B cell (primary cell): ENCODE data around the gene GDF11. TPM values are rescaled to one million over a fixed set of nuclear protein-coding genes. Genes with fewer than 3 reads are reported as not detected.

Source experiments
- ATAC-seq: fragments of 200-7000 bp; cut with Tn5 transposase; one replicate; pipeline ENCODE4 v1.10.0; 2021; ENCODE audit warnings: low read depth, mild to moderate bottlenecking, moderate number of reproducible peaks, moderate library complexity
- CTCF ChIA-PET: fragments of 350-600 bp; sonication (Branson Sonifier 250); formaldehyde crosslinking; loops from one replicate; lab custom pipeline; 2021; ENCODE audit warnings: antibody characterized with exemption, inconsistent platforms; lab: Charles Lee
- POLR2A ChIA-PET: fragments of 350-600 bp; sonication (Branson Sonifier 250); formaldehyde crosslinking; loops from one replicate; lab custom pipeline; 2021; ENCODE audit warnings: antibody characterized with exemption; lab: Charles Lee
- DNase-seq: peaks from one replicate; pipeline ENCODE4 v3.0.0; 2013
- H2AFZ ChIP-seq: 2 replicates; pipeline ENCODE4 v1.6.1; 2012; ENCODE audit warnings: mild to moderate bottlenecking, low read depth, low read length; ENCODE audit not compliant: insufficient read depth, poor library complexity, severe bottlenecking
- H3K27ac ChIP-seq, 2 donors: 1 replicate in 1 of 2; 2 replicates in 1 of 2; pipeline ENCODE4 v1.5.1; 2012 to 2013; ENCODE audit warnings: low read length in 2 of 2, mild to moderate bottlenecking in 2 of 2, moderate library complexity in 1 of 2
- H3K27me3 ChIP-seq, 4 experiments: fragments of 200-600 bp in 1 of 4; sonication (generic) in 1 of 4; replicated peaks in 1 of 4; 1 replicate in 2 of 4; 2 replicates in 2 of 4; pipeline versions ENCODE4 v1.6.1 to v1.7.0; 2013 to 2016; ENCODE audit warnings: low read length in 3 of 4, mild to moderate bottlenecking in 2 of 4, mixed read lengths in 1 of 4, moderate library complexity in 1 of 4; ENCODE audit not compliant: insufficient read depth in 4 of 4, control insufficient read depth in 3 of 4; ENCODE audit errors: control extremely low read depth in 1 of 4
- H3K36me3 ChIP-seq, 2 experiments: replicated peaks in 1 of 2; 1 replicate in 1 of 2; 2 replicates in 1 of 2; pipeline versions ENCODE4 v1.6.1 to v1.7.1; 2013; ENCODE audit warnings: low read length in 1 of 2; ENCODE audit not compliant: insufficient read depth in 2 of 2, control insufficient read depth in 1 of 2; ENCODE audit errors: control extremely low read depth in 1 of 2, extremely low read depth in 1 of 2
- H3K4me1 ChIP-seq, 2 donors: fragments of 200-600 bp in 1 of 2; sonication (generic) in 1 of 2; 1 replicate in 1 of 2; 2 replicates in 1 of 2; pipeline versions ENCODE4 v1.5.1 to v1.6.1; 2013 to 2017; ENCODE audit warnings: low read length in 2 of 2; ENCODE audit not compliant: control insufficient read depth in 2 of 2, insufficient read depth in 2 of 2
- H3K4me2 ChIP-seq: replicated peaks from 2 replicates; pipeline ENCODE3; 2012; ENCODE audit warnings: mild to moderate bottlenecking, low read depth, low read length; ENCODE audit not compliant: poor library complexity, severe bottlenecking
- H3K4me3 ChIP-seq, 5 experiments: fragments of 200-600 bp in 1 of 5; sonication (generic) in 1 of 5; 1 replicate in 3 of 5; 2 replicates in 2 of 5; pipeline versions ENCODE4 v1.5.1 to v1.7.0; 2011 to 2016; ENCODE audit warnings: low read length in 4 of 5, mild to moderate bottlenecking in 4 of 5, low read depth in 2 of 5, control low read depth in 1 of 5, moderate library complexity in 1 of 5; ENCODE audit not compliant: insufficient read depth in 1 of 5; ENCODE audit errors: control extremely low read depth in 1 of 5, extremely low read depth in 1 of 5
- H3K79me2 ChIP-seq: fragments of 200-600 bp; sonication (generic); one replicate; pipeline ENCODE4 v1.6.0; 2016; ENCODE audit warnings: low read length; ENCODE audit not compliant: control insufficient read depth, insufficient read depth
- H3K9ac ChIP-seq: fragments of 200-600 bp; sonication (generic); 2 replicates; pipeline ENCODE4 v1.6.1; 2017; ENCODE audit warnings: mild to moderate bottlenecking, low read length, moderate library complexity
- H3K9me3 ChIP-seq, 3 donors: one replicate each; pipeline versions ENCODE4 v1.6.1 to v1.7.1; 2013; ENCODE audit warnings: low read length in 2 of 3; ENCODE audit not compliant: control insufficient read depth in 2 of 3, insufficient read depth in 1 of 3; ENCODE audit errors: control extremely low read depth in 1 of 3
- H4K20me1 ChIP-seq: 2 replicates; pipeline ENCODE4 v1.6.0; 2012; ENCODE audit warnings: mild to moderate bottlenecking, low read length; ENCODE audit not compliant: insufficient read depth, control insufficient read depth, poor library complexity, severe bottlenecking
- H3K27ac Mint-ChIP-seq: one replicate; pipeline ENCODE4 v1.8.0; 2021; ENCODE audit warnings: mixed read lengths
- H3K27me3 Mint-ChIP-seq: one replicate; pipeline ENCODE4 v1.8.0; 2021; ENCODE audit warnings: mixed read lengths
- H3K4me1 Mint-ChIP-seq: one replicate; pipeline ENCODE4 v1.8.0; 2021; ENCODE audit warnings: mixed read lengths
- H3K4me3 Mint-ChIP-seq: one replicate; pipeline ENCODE4 v1.8.0; 2021; ENCODE audit warnings: mixed read lengths
- H3K9me3 Mint-ChIP-seq: one replicate; pipeline ENCODE4 v1.8.0; 2022; ENCODE audit warnings: mixed read lengths; ENCODE audit not compliant: insufficient read depth
- CTCF ChIP-seq: fragments of 200-600 bp; IDR thresholded peaks from one replicate; pipeline ENCODE4 v1.8.0; 2022; ENCODE audit warnings: antibody characterized with exemption, mild to moderate bottlenecking
- EZH2 ChIP-seq: IDR thresholded peaks from 2 replicates; pipeline ENCODE4 v1.6.1; 2012; ENCODE audit warnings: borderline replicate concordance, low read depth, mild to moderate bottlenecking, moderate library complexity, low read length; ENCODE audit not compliant: insufficient read depth, poor library complexity, severe bottlenecking
- WGBS: methylation state at CpG from one replicate; pipeline ENCODE4 v1.1.5; 2013; ENCODE audit warnings: missing lambda C conversion rate; ENCODE audit not compliant: insufficient coverage; 5-methylcytosine and 5-hydroxymethylcytosine counted together
- intact Hi-C: fragments of 100-400 bp; cut with micrococcal nuclease; formaldehyde crosslinking; loops from one replicate; pipeline ENCODE4 v1.10.0; 2022
- polyA plus RNA-seq: library from polyadenylated mRNA; depleted of rRNA; stranded (reverse); fragments of >200 nt; gene quantifications from 2 replicates; pipeline ENCODE4 v1.2.3, GENCODE V29; 2012
- total RNA-seq, 2 donors: library from RNA; stranded (reverse); fragments of 120-200 nt in 1 of 2; gene quantifications; 1 replicate in 1 of 2; 2 replicates in 1 of 2; pipeline versions ENCODE4 v1.2.3 to v1.2.4, GENCODE V29; 2013 to 2022

The GDF11 gene
- total and polyA plus RNA-seq, 2 donors (not counting 1 experiment from before 2014, with no cell fraction given), result 4.4 to 11.3 TPM

GRCh38 chr12:55717011-55718007 is 25.6 kb upstream of the GDF11 start:
- no peak for ATAC-seq
- Mint-ChIP-seq H3K4me3 (peak overlapping the region; percentile 98), H3K9me3 (no peaks in the 10 kb centered on the region), H3K4me1 (peaks cover 38% of the 10 kb centered on the region), H3K27ac (peak overlapping the region; percentile 99), H3K27me3 (no peaks in the 10 kb centered on the region)
- H4K20me1 ChIP-seq, result peaks cover 23% of the 10 kb centered on the region
- TF ChIP-seq CTCF (no peak), EZH2 (no peak)
- peak overlapping the region; percentile 86 to 98 (median 97) for H3K4me3 ChIP-seq
- ChIA-PET POLR2A (interaction anchor here (1.1 to 2.0 kb wide), 3 partner anchors 11 to 209 kb away, joined by 3 to 6 read pairs (median 3); partner anchors contain the start of gene CD63), CTCF (interaction anchor here (0.6 to 11.0 kb wide), 10 partner anchors 11 to 1215 kb away, joined by 3 to 147 read pairs (median 6); partner anchors contain the start of gene CD63)
- no peaks in the 10 kb centered on the region for H3K9me3 ChIP-seq
- peak overlapping the region in 1 of 2 donors; percentile 84 for H3K27ac ChIP-seq
- H3K27me3 ChIP-seq, result no peaks in the 10 kb centered on the region
- intact Hi-C loops, result loop anchor here (2.0 kb wide), 2 partner anchors 45 to 209 kb away; partner anchors contain the start of gene PYM1
- peaks cover 25% of the 10 kb centered on the region for H3K79me2 ChIP-seq
- peaks cover 0 to 18% of the 10 kb centered on the region in 2 experiments for H3K36me3 ChIP-seq
- peaks cover 16 to 30% of the 10 kb centered on the region in 2 donors for H3K4me1 ChIP-seq
- peak overlapping the region; percentile 90 for H2AFZ ChIP-seq
- H3K9ac ChIP-seq, result peak overlapping the region; percentile 73
- H3K4me2 ChIP-seq, result peak overlapping the region; percentile 80
- WGBS, result 66% methylated on average over 5 of the region's 8 CpGs
- DNase-seq, result no peak
